GM21390 (cell line): Measurements from ENCODE around the gene XRCC4.
"Not testable (repeated sequence)": the region's sequence is repeated elsewhere in the genome, so short reads cannot be mapped to it uniquely, and the experiment has no call there.

Experiments
- ATAC-seq: cut with Tn5 transposase; IDR thresholded peaks from one replicate; pipeline ENCODE4 v1.9.1; 2021; ENCODE audit not compliant: unreplicated experiment

XRCC4 gene

GRCh38 chr5:83257684-83258083, 180.3 kb downstream of the XRCC4 start:
- ATAC-seq: not testable (repeated sequence)

- no peak for ATAC-seq
Observed at GRCh38 chr5:83265318-83265717, 188.0 kb downstream of the XRCC4 start.

- ATAC-seq: no peak
Observed at GRCh38 chr5:83270311-83270710, 193.0 kb downstream of the XRCC4 start.

GRCh38 chr5:83277154-83277553, 199.8 kb downstream of the XRCC4 start:
- no peak for ATAC-seq

GRCh38 chr5:83277953-83278352, 200.6 kb downstream of the XRCC4 start:
- no peak for ATAC-seq

GRCh38 chr5:83281176-83281575, 203.8 kb downstream of the XRCC4 start:
- ATAC-seq: no peak

GRCh38 chr5:83281658-83282057, 204.3 kb downstream of the XRCC4 start:
- no peak for ATAC-seq

- ATAC-seq: no peak
Observed at GRCh38 chr5:83283761-83284160, 206.4 kb downstream of the XRCC4 start.

GRCh38 chr5:83285661-83286398, 208.5 kb downstream of the XRCC4 start:
- ATAC-seq: no peak

GRCh38 chr5:83294246-83294645, 216.9 kb downstream of the XRCC4 start:
- no peak for ATAC-seq

- no peak for ATAC-seq
Observed at GRCh38 chr5:83299353-83299752, 222.0 kb downstream of the XRCC4 start.

GRCh38 chr5:83306572-83307241, 229.4 kb downstream of the XRCC4 start:
- peak; percentile 97 for ATAC-seq

GRCh38 chr5:83312663-83313062, 235.3 kb downstream of the XRCC4 start:
- no peak for ATAC-seq

- no peak for ATAC-seq
Observed at GRCh38 chr5:83313436-83313835, 236.1 kb downstream of the XRCC4 start.

GRCh38 chr5:83321483-83322055, 244.2 kb downstream of the XRCC4 start:
- ATAC-seq: no peak

- ATAC-seq: no peak
Observed at GRCh38 chr5:83322273-83322924, 245.1 kb downstream of the XRCC4 start.

GRCh38 chr5:83323557-83324180, 246.3 kb downstream of the XRCC4 start:
- ATAC-seq: no peak

GRCh38 chr5:83331842-83332241, 254.5 kb downstream of the XRCC4 start:
- ATAC-seq: no peak

- ATAC-seq: no peak
Observed at GRCh38 chr5:83337453-83338035, 260.2 kb downstream of the XRCC4 start.

- peak; percentile 55 for ATAC-seq
Observed at GRCh38 chr5:83340511-83340918, 263.2 kb downstream of the XRCC4 start.

GRCh38 chr5:83341815-83342334, 264.5 kb downstream of the XRCC4 start:
- ATAC-seq: no peak
